NCI-H2196 (cell line): ENCODE data around the gene HELZ.
A peak's percentile ranks its signal among the peaks of the same experiment; 100 is the strongest.

Experiments
- DNase-seq: peaks from one replicate; lab custom pipeline; 2025; ENCODE audit not compliant: unreplicated experiment; lab: John Stamatoyannopoulos, UW

Gene HELZ

DNA sequence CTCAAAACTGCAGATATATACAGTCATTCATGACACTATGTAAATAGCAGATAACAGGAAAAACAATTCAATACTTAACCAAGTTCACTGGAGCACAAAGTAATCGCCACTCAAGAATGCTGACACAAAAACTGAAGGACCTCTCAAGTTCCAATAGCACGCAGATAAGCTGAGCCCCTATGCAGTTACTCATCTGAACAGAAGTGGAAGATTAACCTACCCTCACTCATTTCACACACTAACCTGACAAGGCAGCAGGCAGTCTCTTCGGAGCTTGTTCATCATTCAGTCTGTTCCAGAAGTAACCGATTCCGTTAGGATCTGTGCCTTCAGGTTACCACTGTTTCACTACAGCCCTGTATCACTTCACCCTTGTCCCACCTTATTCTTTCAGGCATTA lies 6.0 kb downstream of the HELZ start:
- no peak for DNase-seq

DNA sequence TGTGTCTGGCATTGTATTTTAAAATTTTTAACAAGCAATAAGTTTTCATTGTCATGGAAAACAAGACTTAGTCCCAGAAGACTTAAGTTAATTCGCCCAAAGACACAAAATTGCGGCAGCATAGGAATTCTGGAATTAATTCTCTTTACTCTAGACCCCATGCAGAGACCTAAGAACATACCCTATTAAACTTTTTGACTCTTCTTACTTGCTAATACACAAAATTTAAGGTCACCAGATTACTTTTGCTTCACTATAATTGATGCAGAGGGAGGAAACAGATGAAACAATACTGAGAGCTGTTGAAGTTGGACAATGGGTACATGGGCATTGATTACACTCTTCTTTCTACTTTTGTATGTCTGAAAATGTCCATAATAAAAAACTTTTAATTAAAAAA lies 12.6 kb downstream of the HELZ start:
- no peak for DNase-seq

DNA sequence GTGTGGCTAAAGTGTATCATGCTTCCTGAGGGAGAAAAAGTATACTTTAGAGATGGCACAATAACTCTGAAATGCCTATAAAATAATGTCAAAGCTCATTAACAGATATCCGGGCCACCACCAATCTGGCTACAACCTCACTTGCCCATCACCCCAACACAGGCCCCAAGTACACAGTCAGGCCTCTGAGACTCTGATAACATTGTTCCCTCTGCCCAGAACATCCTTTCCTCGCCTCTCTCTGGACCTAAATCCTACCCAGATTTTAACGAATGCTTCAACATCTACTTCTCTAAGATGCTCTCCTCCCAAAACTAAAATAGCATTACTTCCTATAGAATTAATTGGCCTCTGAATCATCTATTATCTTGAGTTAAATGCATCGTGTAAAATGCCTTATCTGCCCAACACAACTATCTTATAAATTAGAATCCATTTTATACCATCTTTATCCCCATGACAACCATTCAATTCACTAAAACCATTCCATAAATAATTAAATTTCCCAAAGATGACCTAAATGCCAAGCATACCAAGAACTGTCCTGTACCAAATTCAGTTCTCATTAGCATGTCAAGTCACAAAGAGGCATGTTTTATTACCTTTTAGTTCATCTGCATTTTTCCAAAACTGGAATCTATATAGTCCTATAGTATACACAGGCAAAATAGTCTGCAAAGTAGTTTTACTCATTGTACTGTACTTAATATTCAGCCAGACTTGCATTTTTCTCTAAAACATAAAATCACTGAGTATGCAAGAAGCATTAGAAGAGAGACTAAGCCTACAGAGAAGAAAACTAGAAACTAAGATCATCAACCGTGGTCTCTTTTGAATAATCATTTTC lies 15.7 kb downstream of the HELZ start:
- DNase-seq: no peak

DNA sequence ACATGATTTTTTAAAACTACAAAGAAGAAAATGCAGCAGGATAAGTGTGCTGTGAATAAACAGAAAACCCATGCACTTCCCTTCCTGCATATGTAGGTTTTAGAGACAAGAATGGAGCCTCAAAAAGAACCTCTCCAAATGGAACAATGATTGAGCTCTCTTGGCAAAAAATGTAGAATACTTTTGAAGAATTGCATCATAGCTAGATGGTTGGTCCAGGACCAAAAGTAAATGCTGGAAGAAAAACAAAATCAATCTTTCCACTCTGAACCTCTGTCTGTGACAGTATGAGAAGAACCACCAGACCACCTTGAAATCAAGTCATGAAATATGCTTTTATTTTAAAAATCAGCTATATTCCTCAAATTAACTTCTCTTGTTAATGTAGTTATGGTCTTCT lies 17.5 kb downstream of the HELZ start:
- DNase-seq: no peak

- no peak for DNase-seq
Observed at GRCh38 chr17:67225316-67225715, 19.7 kb downstream of the HELZ start.

DNA sequence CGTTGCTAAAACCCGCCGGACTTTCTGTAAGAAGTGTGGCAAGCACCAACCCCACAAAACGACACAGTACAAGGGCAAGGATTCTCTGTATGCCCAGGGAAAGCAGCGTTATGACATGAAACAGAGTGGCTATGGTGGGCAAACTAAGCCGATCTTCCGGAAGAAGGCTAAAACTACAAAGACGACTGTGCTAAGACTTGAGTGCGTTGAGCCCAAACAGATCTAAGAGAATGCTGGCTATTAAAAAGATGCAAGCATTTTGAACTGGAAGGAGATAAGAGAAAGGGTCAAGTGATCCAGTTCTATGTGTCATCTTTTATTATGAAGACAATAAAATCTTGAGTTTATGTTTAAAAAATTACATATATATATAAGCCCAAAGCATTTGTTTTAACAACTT lies 20.3 kb downstream of the HELZ start:
- DNase-seq: no peak

- DNase-seq: no peak
Observed at GRCh38 chr17:67223924-67224323, 21.1 kb downstream of the HELZ start.

- DNase-seq: peak; percentile 39
Observed at GRCh38 chr17:67221062-67221998, 23.7 kb downstream of the HELZ start.

- no peak for DNase-seq
Observed at GRCh38 chr17:67218385-67218950, 26.5 kb downstream of the HELZ start.

- DNase-seq: no peak
Observed at GRCh38 chr17:67217446-67217845, 27.6 kb downstream of the HELZ start.

DNA sequence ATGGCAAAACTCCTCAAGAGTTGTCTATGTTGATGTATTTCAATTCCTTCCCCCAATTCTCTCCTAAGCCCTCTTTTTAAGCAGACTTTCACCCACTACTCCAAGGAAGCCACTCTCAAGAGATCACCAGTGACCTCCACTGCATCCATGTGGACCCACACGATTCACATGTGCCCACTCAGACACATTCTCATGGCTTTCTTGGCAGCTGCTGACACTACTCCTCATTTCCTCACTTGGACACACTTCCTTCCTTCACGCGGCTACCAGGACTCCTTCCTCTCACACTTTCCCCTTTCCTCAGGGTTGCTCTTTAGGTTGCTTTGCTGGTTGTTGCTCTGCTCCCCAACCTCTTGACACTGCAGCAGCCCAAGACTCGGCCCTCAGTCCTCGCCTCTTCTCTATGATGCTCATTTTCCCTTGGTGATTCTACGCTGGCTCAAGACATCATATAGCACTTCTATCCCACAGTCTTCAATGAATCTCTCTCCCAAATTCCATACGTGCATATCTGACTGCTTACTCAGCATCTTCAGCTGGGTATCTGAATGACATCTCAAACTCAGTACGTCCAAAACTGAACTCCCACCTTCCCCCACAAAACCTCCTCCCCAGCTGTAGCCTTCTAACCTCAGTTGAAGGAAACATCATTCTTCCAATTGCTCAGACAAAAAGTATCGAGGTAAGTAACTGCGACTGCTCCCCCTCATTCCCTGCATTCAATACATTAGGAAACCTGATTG lies 28.2 kb downstream of the HELZ start:
- DNase-seq: no peak

DNA sequence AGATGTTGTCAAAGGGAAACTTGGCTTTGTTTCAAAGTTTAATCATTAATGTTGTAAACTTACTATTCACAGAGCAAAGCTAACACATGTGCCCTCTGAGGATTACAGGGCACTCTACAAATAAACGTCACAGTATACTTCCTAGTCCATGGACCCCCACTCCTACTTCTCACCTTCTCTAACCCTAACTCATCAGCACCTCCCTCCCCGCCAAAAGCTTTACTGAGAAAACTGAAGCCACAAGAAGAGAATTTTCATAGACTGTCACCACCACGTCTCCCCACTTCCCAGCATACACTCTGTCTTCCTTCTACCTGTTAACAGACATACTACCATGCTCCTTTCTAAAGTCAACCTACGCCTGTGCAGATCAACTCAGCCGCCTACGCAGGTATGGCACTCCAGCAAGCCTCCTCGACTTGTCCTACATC lies 29.0 kb downstream of the HELZ start:
- DNase-seq: no peak

DNA sequence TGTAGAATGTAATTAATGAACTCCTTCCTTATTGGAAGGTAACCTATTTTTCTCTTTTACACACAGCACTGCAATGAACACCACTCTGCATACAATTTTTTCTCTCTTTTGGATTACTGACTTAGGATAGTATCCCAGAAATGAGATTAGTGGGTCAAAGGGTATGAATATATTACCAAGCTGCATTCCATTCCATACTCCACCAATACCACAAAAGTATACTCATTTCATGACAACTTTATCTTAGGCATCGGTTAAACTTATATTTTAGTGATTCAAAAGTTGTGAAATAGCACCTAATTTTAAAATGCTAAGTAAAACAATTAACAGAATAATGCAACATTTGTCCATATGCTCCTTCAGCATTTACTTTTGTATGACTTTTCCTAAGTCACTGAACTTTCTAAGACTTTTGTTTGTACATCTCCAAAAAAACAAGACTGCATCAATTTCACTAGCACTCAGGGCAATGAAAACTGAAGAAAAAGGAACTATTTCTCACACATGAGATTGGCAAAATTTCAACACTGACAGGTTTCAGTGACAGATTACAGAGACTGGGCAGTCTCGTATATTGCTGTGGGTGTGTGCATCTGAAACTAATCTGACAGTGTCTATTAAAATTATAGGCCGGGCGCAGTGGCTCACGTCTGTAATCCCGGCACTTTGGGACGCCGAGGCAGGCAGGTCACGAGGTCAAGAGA lies 32.1 kb downstream of the HELZ start:
- no peak for DNase-seq

- DNase-seq: no peak
Observed at GRCh38 chr17:67212231-67212630, 32.8 kb downstream of the HELZ start.

DNA sequence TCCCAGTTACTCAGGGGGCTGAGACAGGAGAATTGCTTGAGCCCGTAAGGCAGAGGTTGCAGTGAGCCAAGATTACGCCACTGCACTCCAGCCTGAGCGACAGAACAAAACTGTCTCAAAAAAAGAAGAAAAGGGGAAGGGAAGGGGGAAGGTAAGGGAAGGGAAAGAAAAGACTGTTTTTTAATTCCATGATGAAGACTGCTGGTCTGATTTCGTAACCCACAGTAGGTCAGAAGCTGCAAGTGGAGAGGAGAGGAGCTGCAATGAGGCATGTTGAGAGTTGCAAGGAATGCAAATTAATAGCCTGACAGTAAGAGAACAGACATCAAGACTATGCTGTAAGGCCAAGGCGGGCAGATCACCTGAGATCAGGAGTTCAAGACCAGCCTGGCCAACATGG lies 33.3 kb downstream of the HELZ start:
- no peak for DNase-seq

DNA sequence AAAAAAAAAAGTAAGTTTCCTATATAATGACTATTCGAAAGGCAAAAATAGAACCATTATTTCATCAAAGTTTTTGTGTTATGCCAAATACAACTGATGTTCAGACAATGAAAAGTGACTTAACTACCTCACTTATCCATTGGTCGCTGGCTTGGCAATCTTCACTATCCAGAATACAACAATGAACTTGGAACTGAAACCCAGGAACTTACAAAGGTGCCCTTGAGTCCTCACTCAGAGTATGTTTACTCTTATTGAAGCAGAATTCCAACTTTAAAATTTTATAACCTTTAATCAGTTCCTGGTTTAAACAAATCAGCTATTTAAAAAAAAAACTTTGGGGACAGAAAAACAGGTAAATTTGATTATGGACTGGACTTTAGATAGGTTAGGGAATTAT lies 34.1 kb downstream of the HELZ start:
- DNase-seq: no peak

GRCh38 chr17:67208232-67208631 lies 36.8 kb downstream of the HELZ start:
- DNase-seq: no peak

DNA sequence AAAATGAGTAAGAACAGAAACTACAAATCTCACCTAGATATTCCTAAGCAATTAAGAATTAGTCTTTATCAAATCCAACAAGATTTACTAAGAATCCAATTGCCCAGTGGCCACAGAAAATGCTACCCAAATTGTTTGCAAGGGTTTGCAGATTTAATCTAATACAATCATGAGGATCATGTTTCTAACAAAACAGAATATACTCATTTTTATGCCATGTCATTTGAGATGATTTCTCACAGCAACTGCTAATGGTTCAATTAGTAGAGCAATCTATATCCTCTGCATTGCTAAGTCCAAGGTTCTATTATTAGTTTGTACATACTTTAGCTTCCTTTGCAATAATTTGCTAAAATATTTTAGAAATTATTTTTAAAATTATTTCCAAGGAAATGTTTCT lies 41.2 kb downstream of the HELZ start:
- DNase-seq: no peak

- DNase-seq: no peak
Observed at GRCh38 chr17:67202503-67202902, 42.5 kb downstream of the HELZ start.

- DNase-seq: no peak
Observed at GRCh38 chr17:67200727-67201301, 44.2 kb downstream of the HELZ start.
